GM21381 (cell line): ENCODE measurements around the gene TTN.
A peak's percentile ranks its signal among the peaks of the same experiment; 100 is the strongest.

Experiments
- ATAC-seq: cut with Tn5 transposase; IDR thresholded peaks from one replicate; pipeline ENCODE4 v1.9.1; 2021; ENCODE audit warnings: mild to moderate bottlenecking, moderate library complexity; ENCODE audit not compliant: unreplicated experiment

The TTN gene

DNA sequence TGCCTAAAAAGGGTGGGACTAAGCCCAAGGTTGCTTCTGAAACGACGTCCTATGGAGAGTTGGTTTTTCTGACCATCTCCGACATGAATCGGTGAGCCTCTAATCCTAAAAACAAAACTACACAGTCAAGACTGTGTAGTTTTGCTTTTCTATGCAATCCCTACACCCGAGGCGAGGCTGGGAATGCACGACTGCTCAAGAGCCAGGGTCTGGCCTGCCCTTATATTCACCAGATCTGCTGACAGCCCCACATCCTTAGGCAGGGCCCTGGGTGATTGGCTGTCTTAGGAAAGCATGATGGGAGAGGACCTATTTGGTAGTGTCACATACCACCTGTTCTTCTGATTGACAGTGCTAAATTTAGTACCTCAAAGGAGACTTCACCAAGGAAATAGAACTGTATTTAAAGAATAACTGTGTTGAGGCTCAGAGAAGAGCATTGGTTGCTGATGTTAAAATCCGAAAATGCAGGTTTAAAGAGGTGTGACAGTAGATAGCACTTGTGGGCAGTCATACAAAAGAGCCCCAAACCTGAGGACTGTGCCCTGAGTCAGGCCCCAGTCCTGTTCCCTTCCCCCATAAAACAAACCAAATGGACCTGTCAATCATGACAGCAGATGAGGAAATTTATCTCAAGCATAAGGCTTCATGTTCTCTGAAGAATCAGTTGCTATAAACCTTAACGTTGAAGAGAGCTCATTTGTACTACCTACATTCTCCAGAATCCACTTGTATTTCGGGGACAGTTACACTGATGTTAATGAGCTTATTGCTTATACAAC, at the start of gene TTN:
TSS of gene TTN (minus strand) at position 197 of the 782 bp plus-strand sequence. CDS start 2,781 bp downstream, outside the sequence.
- ATAC-seq, result no peak

- no peak for ATAC-seq
Observed at GRCh38 chr2:178855151-178855550, 47.9 kb upstream of the TTN start.

- no peak for ATAC-seq
Observed at GRCh38 chr2:178848335-178848734, 41.1 kb upstream of the TTN start.

DNA sequence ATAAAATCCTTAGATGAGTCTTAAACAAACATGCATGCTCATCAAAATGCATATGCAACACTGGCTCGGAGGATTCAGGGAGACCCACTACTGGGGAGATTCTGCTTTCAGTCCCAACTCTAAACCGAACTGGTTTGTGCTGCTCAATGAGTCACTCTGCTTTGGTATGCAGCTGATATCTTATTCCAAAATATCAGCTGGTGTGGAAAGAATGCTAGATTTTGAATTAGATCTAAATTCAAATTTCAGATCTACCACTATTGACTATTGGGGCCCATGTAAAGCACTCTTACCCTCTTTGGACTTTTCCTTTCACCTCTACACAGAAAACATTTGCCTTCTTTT, 39.2 kb upstream of the TTN start:
- ATAC-seq, result no peak

DNA sequence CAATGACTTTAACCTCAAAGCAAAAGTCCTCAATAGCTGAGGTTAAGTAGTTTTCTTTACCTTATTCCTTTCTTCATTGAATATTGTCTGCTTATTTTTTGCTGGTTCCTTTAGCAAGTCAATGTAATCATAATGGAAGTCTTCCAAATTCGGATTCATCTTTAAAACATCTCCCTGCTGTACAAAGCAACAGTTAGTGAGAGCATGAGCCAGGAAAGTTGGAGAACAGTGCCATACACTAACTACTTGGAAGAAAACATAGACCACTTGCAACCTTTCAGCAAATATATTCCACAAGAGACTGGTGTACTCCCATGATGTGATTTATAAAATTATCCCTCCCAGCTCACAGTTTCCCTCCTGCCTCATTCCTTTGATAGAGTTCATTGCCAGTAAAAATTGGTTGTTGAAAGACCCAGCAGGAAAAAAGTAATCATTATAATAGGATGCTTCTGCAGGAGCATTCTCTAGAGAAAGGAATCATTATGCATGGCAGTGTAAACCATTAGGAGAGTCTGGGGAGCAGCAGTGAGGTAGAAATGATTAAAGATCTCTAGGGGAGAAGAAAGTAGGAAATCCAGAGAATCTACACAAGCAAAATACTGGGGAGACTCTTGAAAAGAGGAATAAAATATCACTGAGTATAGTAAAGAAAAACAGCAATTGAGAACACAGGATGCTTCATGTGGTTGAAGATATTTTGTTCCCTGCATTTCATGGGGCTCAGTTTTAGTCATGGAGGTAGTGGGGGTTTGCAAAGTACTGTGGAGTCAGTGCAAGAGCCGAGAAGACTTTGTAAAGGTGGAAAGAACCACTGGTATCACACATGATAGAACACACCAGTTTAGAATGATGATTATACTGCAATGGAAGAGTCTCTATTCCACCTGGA, 38.6 kb upstream of the TTN start:
- ATAC-seq, result no peak

GRCh38 chr2:178844701-178845100, 37.5 kb upstream of the TTN start:
- ATAC-seq, result no peak

GRCh38 chr2:178844269-178844668, 37.0 kb upstream of the TTN start:
- ATAC-seq, result no peak

- ATAC-seq, result no peak
Observed at GRCh38 chr2:178843697-178844096, 36.5 kb upstream of the TTN start.

DNA sequence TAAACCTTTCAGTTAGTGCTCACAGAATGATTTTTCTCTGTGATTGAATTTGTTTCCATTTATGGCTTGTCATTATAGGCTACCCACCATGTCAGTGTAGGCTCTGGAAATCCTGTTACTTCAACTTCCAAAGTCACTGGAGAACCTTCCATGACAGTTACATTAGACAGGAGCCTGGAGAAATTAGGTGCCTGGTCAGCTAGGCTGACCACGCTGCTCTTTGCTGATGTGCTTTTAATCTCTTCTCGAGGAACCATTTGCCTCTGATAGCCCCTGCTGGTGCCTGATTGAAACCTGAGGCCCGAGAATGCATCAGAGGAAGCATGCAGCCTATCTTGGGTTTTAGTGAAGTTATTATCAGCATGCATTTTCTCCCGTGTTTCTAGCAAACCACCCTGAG, 29.6 kb upstream of the TTN start:
- no peak for ATAC-seq

- ATAC-seq, result no peak
Observed at GRCh38 chr2:178834086-178834485, 26.9 kb upstream of the TTN start.

DNA sequence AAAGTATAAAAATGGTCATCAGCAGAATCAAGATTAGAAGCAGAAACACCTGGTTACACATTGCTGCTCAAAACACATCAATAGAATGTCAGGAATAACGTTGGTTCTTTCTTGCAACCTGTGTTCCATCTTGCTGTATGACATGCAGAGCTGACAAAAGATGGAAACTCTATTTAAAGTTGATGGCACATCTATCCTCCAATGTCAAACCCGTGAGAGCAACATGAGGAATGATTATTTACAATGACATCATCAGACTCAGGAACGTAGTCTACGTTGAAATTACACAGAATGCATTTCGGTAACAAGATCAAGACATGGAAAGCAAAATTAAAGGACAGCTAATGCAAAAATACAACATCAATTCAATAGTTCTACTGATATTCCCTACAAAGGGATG, 26.2 kb upstream of the TTN start:
- no peak for ATAC-seq

GRCh38 chr2:178830451-178830850, 23.2 kb upstream of the TTN start:
- no peak for ATAC-seq

DNA sequence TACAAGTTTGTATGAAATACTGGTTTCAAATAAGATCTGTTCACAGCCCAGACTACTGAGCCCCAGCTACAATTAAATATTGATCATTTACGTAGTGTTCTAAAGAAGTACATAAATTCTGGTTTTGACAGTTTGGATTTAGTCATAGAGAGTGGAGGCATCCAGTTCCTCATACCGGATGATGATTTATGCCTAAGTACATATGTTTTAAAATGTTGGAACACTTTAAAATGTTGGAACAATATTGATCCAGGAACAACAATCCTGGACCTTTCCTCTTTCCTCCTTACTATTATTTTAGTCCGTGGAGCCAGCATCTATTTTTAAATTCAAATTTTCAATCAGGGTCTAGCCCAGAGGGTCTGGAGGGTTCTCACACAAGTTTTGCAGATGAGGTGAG, 22.8 kb upstream of the TTN start:
- no peak for ATAC-seq

- ATAC-seq, result no peak
Observed at GRCh38 chr2:178829299-178829960, 22.2 kb upstream of the TTN start.

GRCh38 chr2:178828486-178828881, 21.3 kb upstream of the TTN start:
- no peak for ATAC-seq

- ATAC-seq, result no peak
Observed at GRCh38 chr2:178827739-178828485, 20.7 kb upstream of the TTN start.

DNA sequence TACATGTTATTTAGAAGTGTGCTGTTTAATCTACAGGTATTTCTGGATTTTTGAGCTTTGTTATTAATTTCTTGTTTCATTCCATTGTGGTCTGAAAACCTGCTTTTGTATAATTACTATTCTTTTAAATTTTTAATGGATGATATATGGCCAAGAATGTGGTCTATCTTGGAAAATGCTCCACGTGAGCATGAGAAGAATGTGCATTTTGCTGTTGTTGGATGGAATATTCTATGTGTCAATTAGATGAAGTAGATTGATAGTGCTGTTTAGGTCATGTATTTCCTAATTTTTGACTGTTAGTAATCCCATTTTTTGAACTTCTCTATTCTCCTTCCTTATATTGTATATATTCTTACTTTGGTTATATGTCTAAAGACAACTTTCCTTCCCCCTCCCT, 19.9 kb upstream of the TTN start:
- ATAC-seq, result no peak

- ATAC-seq, result no peak
Observed at GRCh38 chr2:178825183-178825582, 18.0 kb upstream of the TTN start.

DNA sequence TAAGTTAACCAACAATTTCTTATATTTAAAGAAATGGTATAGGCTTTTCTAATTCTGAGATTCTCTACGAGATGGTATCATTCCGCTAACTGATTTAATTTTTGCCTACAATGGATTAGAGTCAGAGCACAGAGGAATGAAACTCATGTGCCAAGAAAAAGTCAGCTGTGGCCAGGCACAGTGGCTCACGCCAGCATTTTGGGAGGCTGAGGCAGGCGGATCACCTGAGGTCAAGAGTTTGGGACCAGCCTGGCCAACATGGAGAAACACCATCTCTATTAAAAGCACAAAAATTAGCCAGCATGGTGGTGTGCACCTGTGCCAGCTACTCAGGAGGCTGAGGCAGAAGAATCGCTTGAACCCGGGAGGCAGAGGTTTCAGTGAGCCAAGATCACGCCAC, 17.0 kb upstream of the TTN start:
- ATAC-seq, result no peak

- ATAC-seq, result peak; percentile 87
Observed at GRCh38 chr2:178819992-178820391, 12.8 kb upstream of the TTN start.
